ENCODE measurements around the gene ST6GALNAC3. TPM values are rescaled to one million over a fixed set of nuclear protein-coding genes. Genes with fewer than 3 reads are reported as not detected.

Gene ST6GALNAC3
- total RNA-seq, 4 donors from 2014 or later: 1.00 to 5.7 (median 1.9) TPM; not detected in 1

DNA sequence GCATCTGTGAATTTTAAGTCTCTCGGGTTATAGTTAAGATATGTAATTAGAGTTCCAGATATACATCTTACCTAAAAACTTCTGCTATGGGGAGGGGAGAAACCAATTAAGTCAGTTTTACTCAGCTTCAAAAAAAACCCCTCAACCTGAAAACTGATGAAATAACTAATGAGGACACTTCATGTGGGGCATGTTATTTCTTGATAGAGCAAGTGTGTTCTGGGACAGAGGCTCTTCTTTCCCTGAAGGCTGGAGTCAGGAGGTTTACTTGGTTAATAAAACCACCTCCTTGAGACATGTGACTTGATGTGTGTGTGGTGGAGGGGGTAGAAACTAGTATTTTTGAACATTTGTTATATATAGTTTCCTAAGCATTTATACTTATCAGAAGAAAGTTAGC is 479.7 kb downstream of the ST6GALNAC3 start:
- Histone ChIP-seq H3K4me1 (no peaks in the 10 kb centered on the region), H3K4me3 (no peak overlapping the region), H3K27me3 (no peaks in the 10 kb centered on the region), H3K36me3 (no peaks in the 10 kb centered on the region), H3K9me3 (no peaks in the 10 kb centered on the region), H3K27ac (no peak overlapping the region)
- intact Hi-C loops (cut with DNase I; ENCODE audit: low total_unique reads): no loop called here
- TF ChIP-seq, protein P1, sequence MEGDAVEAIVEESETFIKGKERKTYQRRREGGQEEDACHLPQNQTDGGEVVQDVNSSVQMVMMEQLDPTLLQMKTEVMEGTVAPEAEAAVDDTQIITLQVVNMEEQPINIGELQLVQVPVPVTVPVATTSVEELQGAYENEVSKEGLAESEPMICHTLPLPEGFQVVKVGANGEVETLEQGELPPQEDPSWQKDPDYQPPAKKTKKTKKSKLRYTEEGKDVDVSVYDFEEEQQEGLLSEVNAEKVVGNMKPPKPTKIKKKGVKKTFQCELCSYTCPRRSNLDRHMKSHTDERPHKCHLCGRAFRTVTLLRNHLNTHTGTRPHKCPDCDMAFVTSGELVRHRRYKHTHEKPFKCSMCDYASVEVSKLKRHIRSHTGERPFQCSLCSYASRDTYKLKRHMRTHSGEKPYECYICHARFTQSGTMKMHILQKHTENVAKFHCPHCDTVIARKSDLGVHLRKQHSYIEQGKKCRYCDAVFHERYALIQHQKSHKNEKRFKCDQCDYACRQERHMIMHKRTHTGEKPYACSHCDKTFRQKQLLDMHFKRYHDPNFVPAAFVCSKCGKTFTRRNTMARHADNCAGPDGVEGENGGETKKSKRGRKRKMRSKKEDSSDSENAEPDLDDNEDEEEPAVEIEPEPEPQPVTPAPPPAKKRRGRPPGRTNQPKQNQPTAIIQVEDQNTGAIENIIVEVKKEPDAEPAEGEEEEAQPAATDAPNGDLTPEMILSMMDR (IDR thresholded peaks at IDR 0.05): no peak
- TF ChIP-seq POLR2AphosphoS5 (IDR thresholded peaks at IDR 0.05) (no peak), EP300 (IDR thresholded peaks at IDR 0.05; ENCODE audit: low read depth) (no peak), POLR2A (IDR thresholded peaks at IDR 0.05) (no peak)
- 97 to 100% methylated on average over 1 of the region's 1 CpG for WGBS, 2 donors (ENCODE audit: low coverage in 1 of 2)
- DNase-seq: no peak
- in situ Hi-C loops (cut with MboI; ENCODE audit: low pct_ligation_motif_present in 1 of 4, low pct_unique_long_range_greater_than_20kb in 1 of 4, low sequenced_read_pairs in 3 of 4): no loop called here

DNA sequence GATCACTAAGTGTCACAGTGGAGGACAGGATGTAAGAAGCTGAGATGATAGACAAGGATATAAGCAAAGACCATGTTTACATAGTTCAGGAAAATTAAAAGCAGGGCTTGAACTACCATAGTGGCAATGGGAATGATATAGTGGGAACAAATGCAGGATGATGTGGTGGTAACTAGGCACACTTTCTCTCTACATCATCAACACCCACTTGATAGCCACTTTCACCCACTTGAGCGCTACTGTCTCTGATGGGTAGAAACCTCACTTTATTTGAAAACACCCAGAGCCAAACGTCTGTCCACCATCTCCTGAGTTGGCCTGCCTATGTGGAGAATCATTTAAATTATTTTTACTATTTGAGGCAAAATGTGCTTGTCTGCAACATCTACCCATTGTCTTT is 487.7 kb downstream of the ST6GALNAC3 start:
- Histone ChIP-seq H3K4me3 (no peak overlapping the region), H3K9me3 (no peaks in the 10 kb centered on the region), H3K36me3 (no peaks in the 10 kb centered on the region), H3K4me1 (no peaks in the 10 kb centered on the region), H3K27me3 (no peaks in the 10 kb centered on the region), H3K27ac (no peak overlapping the region)
- WGBS, 2 donors (ENCODE audit: low coverage in 1 of 2): 70 to 100% methylated on average over 1 to 2 of the region's 2 CpGs
- intact Hi-C loops (cut with DNase I; ENCODE audit: low total_unique reads) (no loop called here), in situ Hi-C loops (cut with MboI; ENCODE audit: low pct_ligation_motif_present in 1 of 4, low pct_unique_long_range_greater_than_20kb in 1 of 4, low sequenced_read_pairs in 3 of 4) (no loop called here)
- DNase-seq: no peak
- TF ChIP-seq, protein P1 (IDR thresholded peaks at IDR 0.05): no peak
- TF ChIP-seq POLR2A (IDR thresholded peaks at IDR 0.05) (no peak), POLR2AphosphoS5 (IDR thresholded peaks at IDR 0.05) (no peak), EP300 (IDR thresholded peaks at IDR 0.05; ENCODE audit: low read depth) (no peak)

DNA sequence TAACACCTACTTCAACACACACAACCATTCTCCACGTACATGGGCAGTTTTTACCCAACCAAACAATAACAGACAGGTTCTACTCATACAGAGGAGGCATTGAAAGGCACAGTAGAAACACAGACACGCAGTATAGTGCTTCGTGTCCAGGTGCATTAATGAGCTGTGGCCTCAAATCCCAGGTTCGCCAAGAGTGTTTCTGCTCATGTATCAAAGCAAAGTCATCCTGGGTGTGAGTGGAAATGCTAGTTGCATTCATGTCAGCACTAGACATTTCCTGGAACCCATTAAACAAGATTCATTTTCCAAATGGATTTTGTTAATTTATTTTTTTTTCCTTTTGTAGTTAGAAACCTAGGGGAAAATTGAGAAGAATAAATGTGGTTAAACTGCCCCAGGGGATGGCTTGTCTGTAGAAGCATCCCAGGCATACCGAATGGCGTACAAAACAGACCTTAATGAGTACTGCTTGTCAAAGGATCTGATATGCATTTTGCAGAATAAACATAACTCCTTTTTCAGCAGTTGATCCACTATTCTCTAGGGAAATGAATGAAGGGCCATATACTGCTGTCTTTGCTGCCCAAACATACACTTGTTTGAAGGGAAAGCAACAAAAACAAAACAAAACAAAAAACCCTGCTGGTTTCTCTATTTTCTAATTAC is 494.2 kb downstream of the ST6GALNAC3 start:
- intact Hi-C loops (cut with DNase I; ENCODE audit: low total_unique reads): no loop called here
- no peaks in the 10 kb centered on the region for H3K9me3 ChIP-seq
- H3K36me3 ChIP-seq: no peaks in the 10 kb centered on the region
- no peaks in the 10 kb centered on the region for H3K4me1 ChIP-seq
- DNase-seq: no peak
- WGBS, 2 donors (ENCODE audit: low coverage in 1 of 2): 76 to 83% methylated on average over 2 to 6 of the region's 6 CpGs
- in situ Hi-C loops (cut with MboI; ENCODE audit: low pct_ligation_motif_present in 1 of 4, low pct_unique_long_range_greater_than_20kb in 1 of 4, low sequenced_read_pairs in 3 of 4): no loop called here
- H3K4me3 ChIP-seq: no peak overlapping the region
- TF ChIP-seq EP300 (IDR thresholded peaks at IDR 0.05; ENCODE audit: low read depth): no peak
- no peak for TF ChIP-seq POLR2A (IDR thresholded peaks at IDR 0.05)
- TF ChIP-seq, protein P1 (IDR thresholded peaks at IDR 0.05): no peak
- TF ChIP-seq POLR2AphosphoS5 (IDR thresholded peaks at IDR 0.05): no peak
- H3K27ac ChIP-seq: no peak overlapping the region
- no peaks in the 10 kb centered on the region for H3K27me3 ChIP-seq

DNA sequence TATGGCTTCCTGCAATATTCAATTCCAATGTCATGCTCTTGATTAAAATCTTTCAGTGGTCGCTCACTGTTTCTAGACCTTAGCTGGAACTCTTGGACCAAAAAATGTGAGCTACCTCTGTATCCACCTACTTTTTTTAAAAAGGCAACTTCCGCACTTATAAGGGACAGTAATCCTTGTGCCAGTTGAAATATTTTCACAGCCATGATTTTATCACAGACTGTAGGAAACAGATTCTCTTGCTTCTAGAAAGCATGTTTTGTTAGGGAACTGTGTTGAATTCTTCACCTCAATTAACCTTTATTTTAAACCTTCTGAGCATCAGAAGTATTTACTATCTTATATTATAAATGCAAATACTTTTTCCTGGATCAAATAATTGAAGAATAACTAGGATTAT is 496.7 kb downstream of the ST6GALNAC3 start:
- no peak for TF ChIP-seq POLR2A (IDR thresholded peaks at IDR 0.05)
- TF ChIP-seq, protein P1 (IDR thresholded peaks at IDR 0.05): no peak
- no peak for TF ChIP-seq POLR2AphosphoS5 (IDR thresholded peaks at IDR 0.05)
- no peak for TF ChIP-seq EP300 (IDR thresholded peaks at IDR 0.05; ENCODE audit: low read depth)
- DNase-seq: no peak
- intact Hi-C loops (cut with DNase I; ENCODE audit: low total_unique reads) (no loop called here), in situ Hi-C loops (cut with MboI; ENCODE audit: low pct_ligation_motif_present in 1 of 4, low pct_unique_long_range_greater_than_20kb in 1 of 4, low sequenced_read_pairs in 3 of 4) (no loop called here)
- Histone ChIP-seq H3K36me3 (no peaks in the 10 kb centered on the region), H3K4me3 (no peak overlapping the region), H3K9me3 (no peaks in the 10 kb centered on the region), H3K27ac (no peak overlapping the region), H3K27me3 (no peaks in the 10 kb centered on the region), H3K4me1 (no peaks in the 10 kb centered on the region)
- WGBS, 2 donors (ENCODE audit: low coverage in 1 of 2): 81 to 86% methylated on average over 2 of the region's 2 CpGs
